Measurements from ENCODE around the gene MZF1. TPM values are rescaled to one million over a fixed set of nuclear protein-coding genes. Genes with fewer than 3 reads are reported as not detected.

The MZF1 gene
- total and polyA plus RNA-seq, 2 donors (not counting 3 experiments of a cell fraction or from before 2014, with no cell fraction given): 26.4 to 30.8 TPM

GRCh38 chr19:58585442-58586132 is 12.5 kb upstream of the MZF1 start:
- Histone ChIP-seq H3K4me3 (replicated peaks in 1 of 3; ENCODE audit: insufficient read depth in 1 of 3, low read depth in 1 of 3, low read length in 3 of 3) (no peak overlapping the region), H3K4me2 (ENCODE audit: insufficient read depth, low read length) (no peak overlapping the region), H3K9ac (replicated peaks; ENCODE audit: extremely low read depth, insufficient read depth, low read length) (no peak overlapping the region), H3K27me3 (ENCODE audit: control insufficient read depth in 2 of 2, insufficient read depth in 2 of 2, low read length in 2 of 2) (no peaks in the 10 kb centered on the region), H3K9me3 (replicated peaks; ENCODE audit: control insufficient read depth, insufficient read depth, low read length) (no peaks in the 10 kb centered on the region), H3K79me2 (ENCODE audit: control insufficient read depth, insufficient read depth, low read length) (no peaks in the 10 kb centered on the region), H3K9me1 (replicated peaks; ENCODE audit: control insufficient read depth, extremely low read depth, insufficient read depth, low read length) (no peaks in the 10 kb centered on the region), H4K20me1 (replicated peaks; ENCODE audit: control insufficient read depth, extremely low read depth, insufficient read depth, low read length) (no peaks in the 10 kb centered on the region), H2AFZ (ENCODE audit: low read depth, low read length) (no peak overlapping the region), H3K4me1 (ENCODE audit: control insufficient read depth, extremely low read depth, insufficient read depth, low read length) (peaks cover 3% of the 10 kb centered on the region), H3K36me3 (ENCODE audit: control insufficient read depth in 2 of 2, extremely low read depth in 1 of 2, insufficient read depth in 2 of 2, low read length in 2 of 2) (peaks cover 0 to 16% of the 10 kb centered on the region in 2 experiments), H3K27ac (ENCODE audit: insufficient read depth, low read depth, low read length) (no peak overlapping the region)
- no peak for DNase-seq (ENCODE audit: low read depth, low spot score)
- dilution Hi-C loops (cut with MboI; ENCODE audit: extremely low pct_ligation_motif_present, low sequenced_read_pairs): no loop called here
- BruUV-seq (replicated peaks): no TSS peak
- CTCF ChIA-PET: no interaction called here
- POLR2A ChIA-PET: no interaction called here
- FAIRE-seq: no peak
- TF ChIP-seq GATA2 (IDR thresholded peaks at IDR 0.05; ENCODE audit: insufficient read depth, insufficient read length, low read depth, low read length) (no peak), JUN (IDR thresholded peaks at IDR 0.05; ENCODE audit: borderline replicate concordance, insufficient read depth, insufficient read length, low read depth) (no peak), MYC (IDR thresholded peaks at IDR 0.05; ENCODE audit: low read depth, low read length) (no peak), POLR2A (IDR thresholded peaks at IDR 0.05; ENCODE audit: low read depth, low read length) (no peak), FOS (IDR thresholded peaks at IDR 0.05; ENCODE audit: borderline replicate concordance, insufficient read depth, low read length) (no peak)
- TF ChIP-seq, protein P1, sequence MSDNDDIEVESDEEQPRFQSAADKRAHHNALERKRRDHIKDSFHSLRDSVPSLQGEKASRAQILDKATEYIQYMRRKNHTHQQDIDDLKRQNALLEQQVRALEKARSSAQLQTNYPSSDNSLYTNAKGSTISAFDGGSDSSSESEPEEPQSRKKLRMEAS (IDR thresholded peaks at IDR 0.05; ENCODE audit: insufficient read depth, insufficient read length): no peak
- TF ChIP-seq, protein P2, sequence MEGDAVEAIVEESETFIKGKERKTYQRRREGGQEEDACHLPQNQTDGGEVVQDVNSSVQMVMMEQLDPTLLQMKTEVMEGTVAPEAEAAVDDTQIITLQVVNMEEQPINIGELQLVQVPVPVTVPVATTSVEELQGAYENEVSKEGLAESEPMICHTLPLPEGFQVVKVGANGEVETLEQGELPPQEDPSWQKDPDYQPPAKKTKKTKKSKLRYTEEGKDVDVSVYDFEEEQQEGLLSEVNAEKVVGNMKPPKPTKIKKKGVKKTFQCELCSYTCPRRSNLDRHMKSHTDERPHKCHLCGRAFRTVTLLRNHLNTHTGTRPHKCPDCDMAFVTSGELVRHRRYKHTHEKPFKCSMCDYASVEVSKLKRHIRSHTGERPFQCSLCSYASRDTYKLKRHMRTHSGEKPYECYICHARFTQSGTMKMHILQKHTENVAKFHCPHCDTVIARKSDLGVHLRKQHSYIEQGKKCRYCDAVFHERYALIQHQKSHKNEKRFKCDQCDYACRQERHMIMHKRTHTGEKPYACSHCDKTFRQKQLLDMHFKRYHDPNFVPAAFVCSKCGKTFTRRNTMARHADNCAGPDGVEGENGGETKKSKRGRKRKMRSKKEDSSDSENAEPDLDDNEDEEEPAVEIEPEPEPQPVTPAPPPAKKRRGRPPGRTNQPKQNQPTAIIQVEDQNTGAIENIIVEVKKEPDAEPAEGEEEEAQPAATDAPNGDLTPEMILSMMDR (IDR thresholded peaks at IDR 0.05; ENCODE audit: extremely low read depth in 1 of 2, insufficient read depth in 1 of 2, low read depth in 1 of 2, low read length in 2 of 2): no peak
- intact Hi-C loops (cut with micrococcal nuclease): no loop called here
